Central memory CD4-positive, alpha-beta T cell (primary cell): ENCODE measurements around the gene SLC18B1.

Source experiments
- DNase-seq: peaks from one replicate; pipeline ENCODE4 v3.0.0; 2022

The SLC18B1 gene

DNA sequence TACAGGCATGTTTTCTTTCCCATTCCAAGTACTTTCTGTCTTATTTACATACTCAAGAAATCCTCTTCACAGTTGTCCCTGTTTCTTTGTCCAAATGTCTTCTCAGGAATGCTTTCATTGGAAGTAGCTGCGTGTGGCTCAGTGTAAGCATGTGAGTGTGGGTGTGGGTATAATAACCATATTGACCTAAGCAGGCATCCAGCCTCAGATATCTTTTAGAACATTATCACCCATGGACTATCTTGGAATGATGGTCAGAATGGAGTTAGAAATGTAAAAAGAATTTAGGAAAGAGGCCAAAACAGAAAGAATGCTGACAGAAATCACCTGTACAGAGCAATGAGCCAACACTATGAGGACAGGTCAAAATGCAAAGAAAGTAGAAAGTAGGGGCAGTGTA lies 57.2 kb downstream of the SLC18B1 start:
- DNase-seq, result no peak

DNA sequence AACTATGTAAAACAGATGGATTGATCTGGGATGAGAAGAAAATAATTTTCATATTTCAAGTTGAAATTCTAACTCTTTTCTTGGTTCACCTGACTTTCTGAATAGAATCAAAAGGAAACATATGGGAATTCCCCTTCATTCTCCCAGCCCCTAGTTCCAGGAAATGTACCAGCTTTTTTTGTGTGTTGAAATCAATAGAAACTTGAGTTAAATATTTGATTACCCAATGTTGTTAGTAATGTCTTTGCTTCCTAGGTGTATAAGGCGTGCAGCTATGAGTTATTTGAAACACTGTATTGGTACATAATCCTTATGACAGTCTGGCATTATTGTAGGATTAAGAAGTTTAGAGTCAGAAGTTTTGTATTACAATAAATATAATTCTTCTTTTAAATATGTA lies 62.2 kb downstream of the SLC18B1 start:
- no peak for DNase-seq

DNA sequence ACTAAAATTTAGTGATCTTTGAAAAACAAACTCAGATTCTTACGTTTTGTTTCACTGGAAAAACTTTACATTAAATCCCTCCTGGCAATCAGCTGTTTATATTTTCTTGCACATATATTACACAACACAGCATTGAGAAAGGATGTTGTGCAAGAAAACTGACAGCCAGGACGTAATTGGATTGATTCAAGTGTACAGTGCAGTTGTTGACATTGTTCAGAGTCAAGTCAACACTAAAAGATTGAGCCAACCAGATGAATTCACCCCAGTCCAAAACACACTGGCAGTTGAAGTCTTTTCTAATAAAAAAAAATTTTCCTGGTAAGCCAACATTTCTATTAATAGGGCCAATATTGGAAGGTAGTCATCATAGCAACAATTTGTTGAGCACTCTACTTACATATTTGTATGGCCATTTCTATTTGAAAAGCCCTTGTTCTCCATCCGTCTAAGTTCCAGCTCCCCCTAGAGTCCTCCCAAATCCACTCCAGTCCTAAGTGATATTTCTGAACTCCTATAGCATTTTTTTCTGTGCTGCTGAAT lies 63.7 kb downstream of the SLC18B1 start:
- DNase-seq, result no peak

DNA sequence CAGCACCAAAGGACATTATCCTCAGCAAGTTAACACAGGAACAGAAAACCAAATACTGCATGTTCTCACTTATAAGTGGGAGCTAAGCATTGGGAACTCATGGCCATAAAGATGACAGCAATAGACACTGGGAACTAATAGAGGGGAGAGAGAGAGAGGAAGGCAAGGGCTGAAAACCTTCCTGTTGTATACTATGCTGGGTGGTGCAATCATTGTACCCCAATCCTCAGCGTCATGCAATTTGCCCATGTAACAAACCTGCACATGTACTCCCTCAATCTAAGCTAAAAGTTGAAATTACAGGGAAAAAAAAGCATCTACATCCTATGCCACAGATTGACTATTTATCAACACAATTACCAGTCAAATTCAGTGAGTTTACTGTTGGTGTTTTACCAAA lies 64.6 kb downstream of the SLC18B1 start:
- DNase-seq, result no peak

DNA sequence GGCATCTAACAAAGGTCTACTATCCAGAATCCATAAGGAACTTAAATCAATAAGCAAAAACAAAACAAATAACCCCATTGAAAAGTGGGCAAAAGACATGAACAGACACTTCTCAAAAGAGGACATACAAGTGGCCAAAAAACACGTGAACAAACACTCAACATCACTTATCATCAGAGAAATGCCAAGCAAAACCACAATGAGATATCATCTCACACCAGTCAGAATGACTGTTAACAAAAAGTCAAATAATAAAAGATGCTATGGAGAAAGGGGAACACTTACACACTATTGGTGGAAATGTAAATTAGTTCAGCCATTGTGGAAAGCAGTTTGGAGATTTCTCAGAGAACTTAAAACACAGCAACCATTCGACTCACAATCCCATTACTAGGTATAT lies 65.2 kb downstream of the SLC18B1 start:
- no peak for DNase-seq

DNA sequence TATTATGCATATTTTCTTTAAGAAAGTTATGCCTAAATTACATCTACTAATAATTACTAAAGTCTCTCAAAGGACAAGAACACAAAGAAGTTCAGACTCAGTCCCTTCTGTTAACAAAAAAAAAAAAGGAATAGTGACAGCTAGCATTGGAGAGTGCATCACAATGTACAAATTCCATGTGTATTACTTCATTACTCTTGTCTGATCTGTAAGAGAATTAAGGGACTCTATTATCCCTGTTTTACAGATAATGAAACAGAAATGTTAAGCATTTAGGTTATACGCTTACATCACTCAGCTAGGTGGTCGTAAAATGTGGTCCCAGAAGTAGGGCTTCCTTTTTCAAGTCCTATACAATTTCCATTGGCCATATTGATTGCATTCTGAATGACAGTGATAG lies 67.4 kb downstream of the SLC18B1 start:
- no peak for DNase-seq

DNA sequence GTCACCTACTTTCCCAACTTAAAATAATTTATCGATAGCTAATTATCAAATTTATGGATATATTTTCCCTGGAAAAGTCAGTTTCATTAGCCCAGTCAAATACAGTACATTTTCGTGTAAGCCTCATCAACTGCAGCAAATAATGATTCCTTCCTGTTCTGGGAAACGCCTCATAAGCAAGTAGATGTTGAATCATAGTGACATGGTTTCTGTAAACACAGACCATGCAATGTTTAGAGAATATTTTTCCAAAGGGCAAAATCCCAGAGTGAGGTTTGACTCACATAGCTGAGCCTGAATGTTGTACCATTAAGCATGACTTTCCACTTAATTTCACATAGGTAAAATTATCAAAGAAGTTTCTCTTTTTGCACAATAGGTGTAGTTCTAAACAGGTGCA lies 67.9 kb downstream of the SLC18B1 start:
- DNase-seq, result no peak

DNA sequence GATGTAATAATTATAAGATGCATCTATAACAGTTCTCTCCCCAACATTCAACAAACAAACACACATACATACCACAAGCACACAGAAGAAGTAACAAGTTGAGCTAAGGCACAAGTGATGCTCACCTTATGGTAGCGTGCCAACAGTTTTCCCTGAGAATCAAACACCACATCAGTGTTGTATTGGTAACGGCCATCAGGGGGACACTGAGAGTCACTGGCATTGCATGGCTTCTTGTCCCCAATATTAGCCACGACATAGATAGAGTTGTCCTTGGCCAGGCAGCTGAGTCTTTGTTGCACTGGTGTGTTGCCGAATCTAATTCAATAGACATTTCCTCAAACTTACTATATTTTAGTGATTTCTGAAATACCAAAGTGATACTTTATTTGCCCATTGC lies 69.8 kb downstream of the SLC18B1 start:
- DNase-seq, result no peak

DNA sequence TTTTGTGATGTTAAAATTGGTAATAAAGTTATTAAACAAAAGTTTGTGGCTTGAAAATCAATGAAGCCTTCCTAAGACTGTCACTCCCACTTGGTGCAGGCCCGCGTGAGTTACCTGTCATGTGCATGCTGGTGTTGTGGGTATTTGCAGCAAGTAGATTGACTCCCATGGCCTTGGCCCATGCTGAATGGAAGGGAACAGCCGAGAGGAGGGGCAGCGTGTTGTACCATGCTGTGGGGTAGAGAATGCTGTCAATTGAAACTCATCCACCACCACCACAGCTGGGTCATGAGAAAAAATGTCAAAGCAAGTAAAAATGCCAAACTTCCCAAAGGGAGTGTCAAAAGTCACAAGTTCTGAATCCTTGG lies 71.8 kb downstream of the SLC18B1 start:
- DNase-seq, result no peak

DNA sequence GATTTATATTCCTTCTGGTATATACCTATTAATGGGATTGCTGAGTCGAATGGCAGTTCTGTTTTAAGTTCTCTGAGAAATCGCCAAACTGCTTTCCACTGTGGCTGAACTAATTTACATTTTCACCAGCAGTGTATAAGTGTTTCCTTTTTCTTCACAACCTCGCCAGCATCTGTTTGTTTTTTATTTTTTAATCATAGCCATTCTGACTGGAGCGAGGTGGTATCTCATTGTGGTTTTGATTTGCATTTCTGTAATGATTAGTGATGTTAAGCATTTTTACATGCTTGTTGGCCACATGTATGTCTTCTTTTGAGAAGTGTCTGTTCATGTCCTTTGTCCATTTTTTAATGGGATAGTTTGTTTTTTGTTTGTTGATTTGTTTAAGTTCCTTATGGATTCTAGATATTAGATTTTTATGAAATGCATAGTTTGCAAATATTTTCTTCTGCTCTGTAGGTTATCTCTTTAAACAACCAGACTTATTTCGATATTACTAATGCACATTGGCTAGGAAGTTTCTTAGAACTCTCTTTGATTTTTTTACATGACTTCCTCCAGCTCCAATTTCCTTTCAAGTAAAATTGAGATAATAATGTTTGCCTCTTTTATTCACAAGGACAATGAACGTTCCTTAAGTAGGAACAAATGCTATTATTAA lies 72.4 kb downstream of the SLC18B1 start:
- DNase-seq, result no peak

DNA sequence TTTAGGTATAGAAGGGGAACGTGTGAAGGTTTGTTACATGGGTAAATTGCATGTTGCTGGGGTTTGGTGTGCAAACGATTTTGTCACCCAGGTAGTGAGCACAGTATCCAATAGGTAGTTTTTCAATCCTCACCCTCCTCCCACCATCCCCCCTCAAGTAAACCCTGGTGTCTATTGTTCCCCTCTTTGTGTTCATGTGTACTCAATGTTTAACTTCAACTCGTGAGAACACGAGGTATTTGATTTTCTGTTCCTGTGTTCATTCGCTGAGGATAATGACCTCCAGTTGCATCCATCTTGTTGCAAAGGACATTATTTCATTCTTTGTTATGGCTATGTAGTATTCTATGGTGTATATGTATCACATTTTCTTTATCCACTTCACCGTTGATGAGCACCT lies 73.0 kb downstream of the SLC18B1 start:
- DNase-seq, result no peak

DNA sequence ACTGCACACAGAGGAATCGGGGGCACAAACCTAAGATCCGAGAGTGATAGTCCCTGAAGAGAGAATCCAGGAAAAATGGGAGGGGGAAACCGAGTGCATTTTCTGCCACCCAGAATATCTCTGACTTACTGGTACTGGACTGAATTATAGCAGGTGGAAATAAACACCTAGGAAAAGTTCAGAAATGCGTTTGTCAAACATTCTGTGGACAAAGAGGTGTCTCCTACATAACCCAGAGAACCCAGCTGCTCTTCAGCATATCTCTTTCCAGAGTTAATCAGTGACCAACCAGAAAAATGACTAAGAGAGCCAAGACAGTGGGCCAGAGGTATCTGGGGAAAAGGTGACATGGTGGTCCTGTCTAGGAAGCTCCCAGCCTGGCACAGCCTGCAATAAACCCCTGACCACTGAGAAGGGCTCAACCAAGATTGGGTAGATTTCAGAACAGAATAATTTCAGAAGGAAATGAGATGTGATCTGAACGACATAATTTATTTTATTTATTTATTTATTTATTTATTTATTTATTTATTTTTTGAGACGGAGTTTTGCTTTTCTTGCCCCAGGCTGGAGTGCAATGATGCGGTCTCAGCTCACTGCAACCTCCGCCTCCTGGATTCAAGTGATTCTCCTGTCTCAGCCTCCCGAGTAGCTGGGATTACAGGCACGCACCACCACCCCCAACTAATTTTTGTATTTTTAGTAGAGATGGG lies 78.5 kb downstream of the SLC18B1 start:
- no peak for DNase-seq
